Measurements from ENCODE around the gene IFI27L2.

GRCh38 chr14:94145902-94146527 lies 16.6 kb upstream of the IFI27L2 start:
- TF ChIP-seq CTCF (IDR thresholded peaks at IDR 0.05) (no peak), POLR2A (IDR thresholded peaks at IDR 0.05) (no peak)
